ENCODE measurements around the gene RASGRP1. TPM values are rescaled to one million over a fixed set of nuclear protein-coding genes. Genes with fewer than 3 reads are reported as not detected.

RASGRP1 gene
- total RNA-seq, 1 donor from 2014 or later: 2.3 TPM

DNA sequence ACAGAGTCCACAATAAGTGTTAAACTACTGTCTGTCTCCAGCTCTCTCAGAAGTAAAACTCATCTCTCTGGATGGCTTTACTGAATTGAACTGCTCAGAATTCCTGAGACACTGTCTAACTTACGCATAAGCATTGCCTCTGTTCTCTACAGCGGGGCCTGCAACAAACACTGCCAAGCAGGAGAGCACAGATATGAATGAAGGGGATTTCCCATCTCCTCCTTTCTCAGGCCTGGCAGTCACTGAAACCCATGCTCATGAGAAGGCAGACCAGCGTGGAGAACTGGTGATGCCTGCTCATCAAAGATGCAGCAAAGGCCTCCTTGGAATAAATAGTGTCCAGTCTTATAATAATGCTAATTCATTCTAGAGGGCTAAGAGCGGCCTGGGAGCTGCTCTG is 10.3 kb downstream of the RASGRP1 start:
- no peaks in the 10 kb centered on the region for H3K36me3 ChIP-seq
- peaks cover 7% of the 10 kb centered on the region for H3K4me1 ChIP-seq
- ATAC-seq (peak in 1 of 2 donors; percentile 23), DNase-seq (no peak)
- TF ChIP-seq, protein P1, sequence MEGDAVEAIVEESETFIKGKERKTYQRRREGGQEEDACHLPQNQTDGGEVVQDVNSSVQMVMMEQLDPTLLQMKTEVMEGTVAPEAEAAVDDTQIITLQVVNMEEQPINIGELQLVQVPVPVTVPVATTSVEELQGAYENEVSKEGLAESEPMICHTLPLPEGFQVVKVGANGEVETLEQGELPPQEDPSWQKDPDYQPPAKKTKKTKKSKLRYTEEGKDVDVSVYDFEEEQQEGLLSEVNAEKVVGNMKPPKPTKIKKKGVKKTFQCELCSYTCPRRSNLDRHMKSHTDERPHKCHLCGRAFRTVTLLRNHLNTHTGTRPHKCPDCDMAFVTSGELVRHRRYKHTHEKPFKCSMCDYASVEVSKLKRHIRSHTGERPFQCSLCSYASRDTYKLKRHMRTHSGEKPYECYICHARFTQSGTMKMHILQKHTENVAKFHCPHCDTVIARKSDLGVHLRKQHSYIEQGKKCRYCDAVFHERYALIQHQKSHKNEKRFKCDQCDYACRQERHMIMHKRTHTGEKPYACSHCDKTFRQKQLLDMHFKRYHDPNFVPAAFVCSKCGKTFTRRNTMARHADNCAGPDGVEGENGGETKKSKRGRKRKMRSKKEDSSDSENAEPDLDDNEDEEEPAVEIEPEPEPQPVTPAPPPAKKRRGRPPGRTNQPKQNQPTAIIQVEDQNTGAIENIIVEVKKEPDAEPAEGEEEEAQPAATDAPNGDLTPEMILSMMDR (IDR thresholded peaks at IDR 0.05): no peak
- H3K27me3 ChIP-seq (ENCODE audit: low read depth): no peaks in the 10 kb centered on the region
- H3K27ac ChIP-seq: no peak overlapping the region
- intact Hi-C loops (cut with DNase I): no loop called here
- no peak overlapping the region for H3K4me3 ChIP-seq
- H3K9me3 ChIP-seq: no peaks in the 10 kb centered on the region

DNA sequence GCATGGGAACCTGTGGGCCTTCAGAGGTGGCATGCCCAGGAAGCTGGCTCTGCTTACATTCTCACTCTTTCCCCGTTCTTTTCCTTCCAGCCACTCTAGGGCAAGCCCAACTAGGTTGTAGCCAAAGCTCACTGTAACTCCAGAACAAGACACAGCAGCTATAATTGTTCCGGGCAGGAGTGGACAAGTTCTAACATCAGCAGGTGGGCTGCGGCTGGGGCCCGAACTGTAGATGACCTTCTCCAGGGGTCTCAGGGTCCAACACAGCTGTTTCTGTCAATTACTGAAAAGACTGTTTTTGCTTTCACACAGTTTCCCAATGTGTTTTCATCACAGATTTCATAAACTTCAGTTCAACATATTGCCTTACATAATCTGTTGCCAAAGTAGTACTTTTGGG is 11.5 kb downstream of the RASGRP1 start:
- TF ChIP-seq, protein P1 (IDR thresholded peaks at IDR 0.05): no peak
- Histone ChIP-seq H3K27ac (no peak overlapping the region), H3K36me3 (no peaks in the 10 kb centered on the region), H3K4me1 (no peaks in the 10 kb centered on the region), H3K9me3 (no peaks in the 10 kb centered on the region), H3K27me3 (ENCODE audit: low read depth) (no peaks in the 10 kb centered on the region), H3K4me3 (no peak overlapping the region)
- DNase-seq: no peak
- ATAC-seq: no peak
- intact Hi-C loops (cut with DNase I): no loop called here

DNA sequence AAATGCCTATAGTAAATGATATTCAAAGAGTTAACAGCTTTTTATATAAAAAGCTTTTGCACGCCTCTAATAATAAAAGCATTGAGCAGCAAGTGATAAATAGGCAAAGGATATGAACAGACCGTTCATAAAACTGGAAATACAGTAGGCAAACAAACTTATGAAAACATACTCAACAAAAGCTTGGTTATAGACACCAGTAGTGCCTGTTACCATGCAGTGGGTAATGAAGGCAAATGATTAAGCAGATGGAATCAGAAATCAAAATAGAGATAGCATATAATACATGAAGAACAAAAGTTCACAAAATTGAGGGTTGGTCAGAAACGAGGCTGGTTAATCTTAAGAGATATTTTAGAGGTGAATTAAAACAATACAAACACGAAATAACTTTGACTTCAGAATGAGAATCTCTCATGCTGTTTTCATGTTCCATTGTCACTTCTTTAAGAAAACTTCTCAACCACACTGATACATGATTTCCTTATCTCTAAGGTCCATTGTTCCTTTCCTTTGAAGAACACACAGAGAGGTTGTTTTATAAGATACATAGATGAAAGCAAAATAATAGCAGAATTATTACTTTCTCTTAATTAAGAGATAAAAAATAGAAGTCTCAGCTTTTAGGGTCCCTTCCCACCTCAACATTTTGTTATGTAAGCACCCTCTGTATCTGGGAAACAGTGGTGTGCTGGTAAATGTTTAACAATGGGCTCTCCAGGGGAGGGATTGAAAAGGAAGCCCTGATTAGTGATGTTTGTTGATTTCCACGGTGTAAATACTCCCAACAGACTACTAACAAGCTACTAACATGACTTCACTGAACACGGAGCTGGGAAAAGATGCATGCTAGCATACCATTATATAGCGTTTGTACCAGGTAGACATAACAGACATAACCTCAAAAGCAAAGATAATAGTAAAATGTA is 12.6 kb downstream of the RASGRP1 start:
- no peaks in the 10 kb centered on the region for H3K36me3 ChIP-seq
- no peak overlapping the region for H3K4me3 ChIP-seq
- no peak for ATAC-seq
- no peak overlapping the region for H3K27ac ChIP-seq
- TF ChIP-seq, protein P1 (IDR thresholded peaks at IDR 0.05): no peak
- intact Hi-C loops (cut with DNase I): no loop called here
- H3K4me1 ChIP-seq: no peaks in the 10 kb centered on the region
- H3K9me3 ChIP-seq: no peaks in the 10 kb centered on the region
- H3K27me3 ChIP-seq (ENCODE audit: low read depth): no peaks in the 10 kb centered on the region
- DNase-seq: no peak

DNA sequence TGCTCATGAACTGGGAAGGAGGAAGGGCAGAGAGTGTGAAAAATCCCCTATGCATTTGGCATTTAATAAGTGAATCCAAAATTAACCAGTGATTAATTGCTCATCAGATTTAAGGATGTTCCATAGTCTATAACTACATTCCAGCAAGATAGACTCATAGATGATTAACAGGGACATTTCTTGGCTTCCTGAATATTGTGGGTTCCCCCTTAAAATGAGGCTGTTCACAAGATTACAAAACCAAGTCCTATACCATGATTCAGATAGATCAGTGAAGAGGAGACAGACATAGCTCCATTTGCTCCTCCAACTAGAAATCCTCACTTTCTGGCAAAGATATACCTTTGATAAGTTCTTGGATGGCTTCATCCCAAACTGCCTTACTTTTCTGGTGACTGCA is 15.4 kb downstream of the RASGRP1 start:
- intact Hi-C loops (cut with DNase I): no loop called here
- ATAC-seq (no peak), DNase-seq (no peak)
- Histone ChIP-seq H3K4me1 (no peaks in the 10 kb centered on the region), H3K36me3 (no peaks in the 10 kb centered on the region), H3K27ac (no peak overlapping the region), H3K9me3 (no peaks in the 10 kb centered on the region), H3K4me3 (no peak overlapping the region), H3K27me3 (ENCODE audit: low read depth) (no peaks in the 10 kb centered on the region)
- TF ChIP-seq, protein P1 (IDR thresholded peaks at IDR 0.05): no peak

DNA sequence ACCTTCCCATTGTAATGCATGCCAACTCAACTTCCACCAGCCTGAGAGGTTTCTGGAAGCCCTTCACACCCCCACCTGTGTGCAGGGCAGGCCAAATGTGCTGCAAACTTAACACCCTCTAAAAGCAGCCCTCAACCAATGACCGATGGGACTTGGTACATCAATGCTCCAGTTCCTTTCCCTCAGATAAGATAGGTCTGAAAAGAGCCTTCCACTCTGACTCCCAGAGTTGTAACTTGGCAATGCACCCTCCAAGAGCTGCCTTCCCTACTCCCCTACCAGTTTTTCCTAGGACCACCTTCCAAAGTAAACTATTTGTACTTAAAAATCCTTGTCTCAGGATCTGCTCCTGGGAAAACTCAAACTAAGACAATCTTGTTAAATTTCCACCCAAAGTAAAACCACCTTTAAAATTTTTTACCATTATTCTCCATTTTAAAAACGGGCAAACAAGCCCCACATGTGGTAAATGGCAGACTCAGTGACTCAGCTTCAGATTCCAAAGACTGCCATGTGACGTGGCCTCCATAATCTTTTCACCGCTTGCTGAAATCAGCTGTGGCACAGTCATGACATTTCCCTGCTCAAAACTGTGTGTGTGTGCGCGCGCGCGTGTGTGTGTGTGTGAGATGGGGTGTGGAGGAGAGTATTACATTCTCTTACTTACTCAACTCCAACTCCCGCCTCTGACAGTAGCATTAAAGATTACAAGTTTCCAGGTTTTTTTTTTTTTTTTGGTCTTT is 17.2 kb downstream of the RASGRP1 start:
- TF ChIP-seq, protein P1 (IDR thresholded peaks at IDR 0.05): no peak
- Histone ChIP-seq H3K36me3 (no peaks in the 10 kb centered on the region), H3K4me1 (no peaks in the 10 kb centered on the region), H3K27me3 (ENCODE audit: low read depth) (no peaks in the 10 kb centered on the region), H3K9me3 (no peaks in the 10 kb centered on the region), H3K27ac (no peak overlapping the region), H3K4me3 (no peak overlapping the region)
- intact Hi-C loops (cut with DNase I): no loop called here
- DNase-seq: no peak
- ATAC-seq: no peak

Data from lower lobe of right lung (tissue), 2 donors.